Measurements from ENCODE around the gene CRADD.
"Not testable (repeated sequence)": the region's sequence is repeated elsewhere in the genome, so short reads cannot be mapped to it uniquely, and the experiment has no call there.

Gene CRADD

DNA sequence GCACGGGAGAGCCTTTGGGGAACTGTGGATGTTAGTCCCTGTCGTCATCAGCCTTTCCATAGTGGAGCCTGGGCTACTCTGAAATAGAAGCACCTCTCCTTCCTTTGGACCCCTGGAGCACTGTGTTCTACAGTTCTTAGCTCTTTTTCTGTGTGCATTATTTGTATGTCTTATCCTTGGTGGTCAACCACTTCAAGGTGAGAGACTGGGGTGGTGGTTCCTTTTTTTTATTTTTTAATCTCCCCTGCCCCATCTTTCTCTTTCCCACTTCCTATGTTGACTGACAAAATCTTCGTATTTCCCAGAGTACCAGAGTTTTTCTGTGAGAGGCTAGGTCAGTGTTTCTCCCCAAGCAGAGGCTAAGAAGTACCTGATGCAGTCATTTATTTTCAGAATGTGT lies 111.7 kb downstream of the CRADD start:
- DNase-seq = no peak

DNA sequence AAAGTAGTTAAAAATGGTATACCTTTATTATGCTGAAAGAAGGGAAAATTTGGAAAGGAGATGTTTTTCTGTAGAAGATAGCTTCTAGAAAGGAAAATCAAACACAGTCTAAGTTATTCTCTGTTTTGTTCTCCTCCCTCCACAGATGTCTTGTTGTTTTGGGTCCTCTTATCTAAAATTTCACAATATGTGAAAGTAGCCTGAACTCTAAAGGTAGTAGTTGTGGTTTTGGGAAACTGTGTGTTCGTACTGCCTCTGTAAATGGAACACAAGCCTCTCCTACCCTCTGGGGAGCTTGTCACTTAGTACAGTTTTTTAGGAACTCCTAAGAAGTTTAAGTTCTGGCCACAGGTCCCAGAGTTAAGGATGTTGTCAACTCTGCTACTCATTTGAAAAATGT lies 112.6 kb downstream of the CRADD start:
- no peak for DNase-seq

DNA sequence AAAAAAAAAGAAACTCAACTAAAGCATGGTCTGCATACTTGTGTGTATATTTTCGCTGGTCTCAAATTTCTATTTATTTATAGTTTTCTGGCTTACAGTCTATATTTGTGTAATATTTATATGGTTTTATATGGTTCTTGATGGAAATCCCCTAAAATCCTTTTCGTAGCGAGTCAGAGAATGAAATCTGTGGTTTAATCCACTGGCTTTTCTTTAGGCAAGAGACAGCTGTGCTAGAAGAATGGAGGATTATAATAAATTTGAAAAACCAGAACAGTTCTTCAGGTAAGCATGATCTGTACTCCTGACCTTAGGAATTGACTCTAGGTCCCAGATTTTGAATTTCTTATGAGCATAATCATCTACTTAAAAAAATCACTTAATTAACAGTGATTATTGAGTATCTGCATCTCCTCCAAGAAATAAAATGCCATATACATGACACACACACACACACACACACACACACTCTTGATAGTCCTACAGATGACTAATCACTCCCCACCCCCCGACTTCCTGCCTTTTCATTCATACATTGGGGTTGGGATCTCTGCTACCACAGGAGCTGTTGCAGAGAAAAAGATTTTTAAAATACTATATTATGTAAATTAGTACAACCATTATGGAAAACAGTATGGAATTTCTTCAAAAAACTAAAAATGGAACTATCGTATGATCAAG lies 113.4 kb downstream of the CRADD start:
- no peak for DNase-seq

DNA sequence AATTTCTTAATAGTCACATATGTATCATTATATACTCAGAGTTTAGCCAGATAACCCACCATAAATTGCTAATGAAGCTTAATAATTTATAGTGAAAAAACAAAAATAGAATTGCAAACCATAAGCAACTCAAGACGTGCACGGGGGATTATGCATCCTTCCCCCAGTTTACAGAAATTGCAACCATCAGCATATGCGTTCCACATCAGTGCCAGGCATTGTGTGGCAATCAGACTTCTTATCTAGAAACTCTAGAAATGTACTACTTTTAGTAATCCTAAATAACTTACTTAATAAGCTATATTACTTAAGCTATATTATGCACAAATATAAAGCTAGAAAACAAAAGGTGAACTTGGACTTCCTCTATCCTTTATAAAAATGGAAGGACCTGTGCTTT lies 115.8 kb downstream of the CRADD start:
- no peak for DNase-seq

DNA sequence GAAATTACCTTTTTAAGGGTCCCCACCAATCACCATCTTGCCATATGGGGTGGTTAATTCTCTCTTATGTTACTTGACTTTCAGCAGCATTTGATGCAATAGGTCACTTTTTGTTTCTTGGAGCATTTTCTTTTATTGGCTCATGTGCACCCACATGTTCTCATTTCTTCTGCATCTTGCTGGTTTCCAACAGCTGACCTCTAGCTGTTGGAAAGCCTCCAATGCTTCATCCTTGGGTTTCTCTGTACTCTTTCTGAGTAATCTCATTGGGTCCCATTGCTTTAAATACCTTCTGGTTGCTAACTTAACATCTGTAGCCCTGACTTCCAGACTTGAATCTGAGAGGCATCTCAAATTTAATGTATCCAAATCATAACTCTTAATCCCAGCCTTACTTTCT lies 116.8 kb downstream of the CRADD start:
- DNase-seq = no peak

DNA sequence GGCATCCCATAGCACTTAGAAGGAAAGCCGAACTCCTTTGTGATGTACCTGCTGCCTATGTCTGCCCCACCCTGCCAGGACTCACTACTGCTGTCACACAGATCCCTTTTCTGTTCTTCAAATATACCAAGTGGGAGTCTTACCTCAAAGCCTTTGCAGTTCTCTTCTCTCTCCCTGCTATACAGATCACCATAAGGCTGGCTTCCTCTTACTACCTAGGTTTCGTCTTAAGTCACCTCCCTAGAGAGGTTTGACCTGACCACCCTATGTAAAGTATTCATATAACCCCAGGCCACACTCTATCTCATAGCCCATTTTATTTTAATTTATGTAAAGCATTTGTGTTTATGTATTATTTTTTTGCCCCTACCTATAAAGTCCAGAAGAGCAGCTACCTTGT lies 117.6 kb downstream of the CRADD start:
- DNase-seq = no peak

DNA sequence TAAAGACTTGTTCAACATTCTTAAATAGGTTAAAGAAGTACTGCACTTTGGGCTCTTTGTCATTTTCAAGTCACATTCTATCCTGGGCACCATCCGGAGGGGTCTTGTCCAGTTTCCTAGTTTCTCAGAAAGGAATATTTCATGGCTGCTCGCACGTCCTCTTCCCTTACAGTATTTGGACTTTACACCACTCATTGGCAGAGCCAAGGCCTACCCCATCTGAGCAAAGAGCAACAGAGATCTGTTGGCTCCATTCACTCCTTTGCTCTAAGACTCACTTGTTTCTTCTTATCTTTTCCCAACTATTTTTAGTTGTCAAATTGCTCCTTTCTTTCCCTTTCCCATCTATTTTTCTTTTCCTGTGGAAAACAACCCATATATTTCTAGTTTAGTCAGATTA lies 118.2 kb downstream of the CRADD start:
- no peak for DNase-seq

DNA sequence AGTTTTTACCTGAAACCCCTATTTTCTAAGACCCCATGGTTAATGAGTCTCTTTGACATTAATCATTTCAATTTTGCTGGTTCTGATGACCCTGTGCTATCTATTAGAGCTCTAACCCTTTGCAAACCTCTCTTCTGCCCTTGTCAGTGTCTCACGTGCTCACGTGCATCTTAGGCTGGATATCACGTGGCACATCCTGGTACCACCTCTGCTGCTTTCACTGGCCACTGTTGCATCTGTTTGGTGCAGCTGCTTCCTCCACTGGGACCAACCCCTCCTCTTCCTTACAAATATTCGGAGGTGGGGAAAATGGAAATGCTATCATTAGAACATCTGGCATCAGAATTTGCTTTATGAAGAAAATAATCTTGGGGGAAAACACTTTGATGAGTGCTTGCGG lies 119.6 kb downstream of the CRADD start:
- no peak for DNase-seq

DNA sequence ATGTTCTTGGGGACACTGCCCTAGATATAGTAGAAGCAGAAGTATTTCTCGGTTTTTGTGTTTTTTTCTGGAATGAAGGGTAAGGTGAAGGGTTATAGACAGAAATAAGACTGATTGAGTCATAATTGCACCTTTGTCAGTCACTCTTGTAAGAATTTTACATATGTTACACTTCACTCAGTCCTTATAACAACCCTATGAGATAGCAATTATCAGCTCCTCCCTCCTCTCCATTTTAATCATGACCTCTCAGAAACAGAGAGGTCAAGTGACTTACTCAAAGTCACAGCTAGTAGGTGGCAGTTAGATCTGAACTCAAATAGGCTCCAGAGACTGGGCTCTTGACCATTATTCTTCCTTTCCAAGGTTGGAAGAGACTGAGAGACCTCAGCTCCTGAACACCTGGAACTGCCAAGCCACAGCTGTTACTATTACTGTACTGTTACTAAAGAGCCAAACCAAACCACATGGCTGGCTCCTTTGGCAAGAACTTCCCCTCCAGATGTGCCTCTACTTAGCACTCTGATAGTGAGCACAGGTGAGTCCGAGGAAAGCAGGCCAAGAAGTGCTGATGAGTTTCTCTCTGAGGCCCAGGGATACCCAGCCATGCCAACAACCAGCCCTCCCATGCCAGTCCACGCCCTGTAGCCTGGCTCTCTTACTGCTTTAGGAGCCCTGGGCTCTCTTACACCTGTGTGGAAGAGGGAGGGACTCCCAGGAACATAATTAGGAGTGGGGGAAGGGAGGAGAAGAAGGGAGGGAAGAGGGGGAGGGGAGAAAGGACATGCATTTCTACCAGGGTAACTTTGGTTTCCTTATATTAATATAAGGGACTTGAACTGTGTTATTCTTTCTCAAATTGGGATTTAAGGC lies 121.3 kb downstream of the CRADD start:
- no peak for DNase-seq

DNA sequence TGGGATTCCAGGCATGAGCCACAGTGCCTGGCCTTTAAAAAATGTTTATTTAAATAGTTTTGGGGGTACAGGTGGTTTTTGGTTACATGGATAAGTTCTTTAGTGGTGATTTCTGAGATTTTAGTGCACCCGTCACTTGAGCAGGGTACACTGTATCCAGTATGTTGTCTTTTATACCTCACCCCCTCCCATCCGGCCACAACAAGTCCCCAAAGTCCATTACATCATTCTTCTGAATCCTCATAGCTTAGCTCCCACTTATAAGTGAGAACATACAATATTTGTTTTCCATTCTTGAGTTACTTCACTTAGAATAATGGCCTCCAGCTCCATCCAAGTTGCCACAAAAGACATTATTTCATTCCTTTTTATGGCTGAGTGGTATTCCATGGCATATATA lies 124.5 kb downstream of the CRADD start:
- not testable (repeated sequence) for DNase-seq

DNA sequence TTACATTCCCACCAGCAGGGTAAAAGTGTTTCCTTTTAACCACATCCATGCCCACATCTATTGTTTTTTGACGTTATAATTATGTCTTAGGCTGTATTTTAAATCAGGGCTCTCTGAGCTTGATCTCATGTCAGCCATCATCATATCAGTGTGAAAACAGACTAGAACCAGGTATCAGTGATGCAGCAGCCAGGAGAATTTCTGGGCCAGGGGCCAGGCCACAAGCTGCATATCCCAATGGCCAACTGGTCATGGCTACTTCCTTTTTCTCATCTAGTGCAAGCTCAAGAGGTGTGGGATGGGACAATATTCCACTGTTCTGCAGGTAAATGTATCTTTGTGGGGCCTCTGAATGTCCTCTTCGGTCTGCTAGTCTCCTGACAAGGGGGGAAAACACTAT lies 125.1 kb downstream of the CRADD start:
- no peak for DNase-seq

DNA sequence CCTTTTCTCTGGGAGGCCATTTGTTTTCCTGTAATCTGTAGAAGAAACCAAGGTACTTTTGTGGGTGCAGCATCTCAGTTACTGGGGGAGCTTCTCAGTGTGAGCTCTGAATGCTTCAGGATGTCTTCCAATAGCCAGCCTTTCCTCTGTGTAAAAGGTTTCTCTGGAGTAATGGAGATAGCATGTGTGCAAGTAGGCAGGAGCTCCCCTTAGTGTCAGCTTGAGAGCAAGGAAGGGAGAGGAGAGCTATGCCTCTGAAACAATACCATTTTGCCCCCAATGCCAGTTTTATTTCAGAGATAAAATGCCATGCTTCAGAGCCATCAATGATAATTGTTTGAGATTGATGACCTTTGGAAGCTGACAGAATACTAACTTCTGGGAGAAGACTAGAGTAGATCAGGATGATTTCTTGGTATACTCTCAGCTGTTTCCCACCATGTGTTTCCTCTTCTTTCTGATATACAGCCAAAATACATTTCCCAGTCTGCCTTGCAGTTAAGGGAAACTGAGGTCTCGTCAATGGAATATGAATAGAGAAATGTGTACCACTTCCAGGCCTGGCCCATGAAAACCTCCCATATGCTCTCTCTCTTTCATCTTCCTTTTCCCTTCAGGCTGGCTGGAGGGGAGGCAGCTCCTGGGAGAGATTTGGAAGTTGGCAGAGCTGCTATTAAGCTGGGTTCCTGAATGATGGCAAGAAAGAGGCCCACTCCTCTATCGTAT lies 125.7 kb downstream of the CRADD start:
- DNase-seq = no peak

DNA sequence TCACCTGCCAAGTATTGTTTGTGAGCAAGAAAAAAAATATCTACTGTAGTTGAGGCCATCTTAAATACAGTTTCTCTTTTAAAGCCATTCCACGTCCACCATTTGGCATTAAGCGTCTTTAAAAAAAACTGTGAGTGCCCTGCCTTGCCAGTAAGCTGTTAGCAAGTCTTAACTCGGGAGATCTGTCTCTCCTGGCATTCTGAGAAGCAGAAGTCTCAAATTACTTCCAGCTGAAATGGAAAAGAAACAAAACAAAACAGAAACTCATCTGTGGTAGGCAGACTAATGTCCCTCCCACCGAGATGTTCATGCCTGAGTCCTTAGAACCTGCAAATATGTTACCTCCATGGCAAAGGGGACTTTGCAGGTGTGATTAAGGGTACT lies 126.2 kb downstream of the CRADD start:
- no peak for DNase-seq

DNA sequence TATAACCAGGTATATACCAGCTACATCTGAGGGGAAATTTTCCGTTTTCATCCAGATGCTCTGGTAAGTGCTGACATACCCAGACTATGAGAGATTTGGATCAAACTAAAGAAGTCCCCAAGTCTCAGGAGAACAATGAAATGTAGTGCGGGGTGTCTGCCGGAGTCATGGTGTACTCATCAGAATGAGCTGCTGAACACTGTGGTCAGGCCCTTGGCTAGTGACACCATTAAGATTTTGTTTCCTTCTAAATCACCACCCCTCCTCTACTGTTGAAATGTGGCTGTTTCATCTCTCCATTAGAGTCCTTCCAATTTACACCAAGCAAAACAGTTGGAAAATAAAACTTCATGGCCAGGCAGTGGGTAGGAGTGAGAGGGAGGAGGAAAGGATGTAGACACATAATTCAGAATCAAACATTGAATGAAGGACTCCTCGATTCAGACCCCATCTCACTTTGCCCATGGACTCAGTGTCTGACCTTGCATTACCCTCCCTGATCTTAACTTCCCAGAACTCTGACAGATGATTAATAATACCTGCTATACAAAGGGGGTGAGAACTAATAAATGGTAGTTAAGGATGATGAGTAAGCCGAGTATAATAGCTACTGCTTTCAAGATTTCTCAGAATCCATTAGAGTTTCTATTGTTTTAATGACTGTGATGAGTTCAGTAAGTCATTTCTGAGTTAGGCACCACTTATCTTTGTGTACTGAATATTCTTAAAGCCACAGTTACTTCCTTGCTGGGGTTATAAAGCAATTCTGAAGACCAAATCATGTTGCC lies 127.4 kb downstream of the CRADD start:
- DNase-seq = no peak

DNA sequence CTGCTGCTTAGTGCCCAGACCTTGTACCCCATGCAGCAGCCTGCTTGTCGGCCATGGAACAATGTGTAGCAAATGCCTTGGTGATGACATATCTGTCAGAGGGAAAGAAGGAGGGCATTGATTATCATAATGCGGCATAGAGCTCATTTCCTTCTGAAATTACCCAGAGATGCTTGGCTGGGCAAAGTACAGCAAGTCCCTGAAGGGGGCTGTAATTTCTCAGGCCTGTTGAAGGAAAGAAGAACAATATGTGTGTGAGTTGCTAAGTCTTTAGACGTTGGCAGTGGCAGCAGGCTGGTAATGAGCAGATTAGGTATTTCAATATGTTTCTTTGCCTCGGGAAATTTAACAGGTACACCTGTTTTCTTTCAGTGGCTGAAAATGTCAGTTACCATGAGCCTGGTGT lies 128.6 kb downstream of the CRADD start:
- no peak for DNase-seq

DNA sequence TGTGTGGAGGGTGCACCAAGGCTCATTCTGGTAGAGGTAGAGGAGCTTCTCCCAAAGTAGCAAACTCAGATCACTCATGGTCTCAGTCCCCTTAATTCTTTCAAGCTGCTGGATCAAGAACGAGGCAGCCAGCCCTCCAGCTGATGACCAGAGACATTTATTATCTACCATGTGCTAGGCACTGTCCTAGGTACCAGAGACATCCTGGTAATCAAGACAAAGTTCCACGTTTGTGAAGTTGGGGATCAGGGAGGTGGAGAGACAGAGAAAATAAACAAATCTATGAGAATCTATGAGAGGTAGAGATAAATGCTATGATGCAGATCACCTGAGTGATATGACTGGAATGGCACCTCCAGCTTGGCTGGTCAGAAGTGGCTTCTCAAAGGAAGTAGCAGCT lies 130.2 kb downstream of the CRADD start:
- no peak for DNase-seq

DNA sequence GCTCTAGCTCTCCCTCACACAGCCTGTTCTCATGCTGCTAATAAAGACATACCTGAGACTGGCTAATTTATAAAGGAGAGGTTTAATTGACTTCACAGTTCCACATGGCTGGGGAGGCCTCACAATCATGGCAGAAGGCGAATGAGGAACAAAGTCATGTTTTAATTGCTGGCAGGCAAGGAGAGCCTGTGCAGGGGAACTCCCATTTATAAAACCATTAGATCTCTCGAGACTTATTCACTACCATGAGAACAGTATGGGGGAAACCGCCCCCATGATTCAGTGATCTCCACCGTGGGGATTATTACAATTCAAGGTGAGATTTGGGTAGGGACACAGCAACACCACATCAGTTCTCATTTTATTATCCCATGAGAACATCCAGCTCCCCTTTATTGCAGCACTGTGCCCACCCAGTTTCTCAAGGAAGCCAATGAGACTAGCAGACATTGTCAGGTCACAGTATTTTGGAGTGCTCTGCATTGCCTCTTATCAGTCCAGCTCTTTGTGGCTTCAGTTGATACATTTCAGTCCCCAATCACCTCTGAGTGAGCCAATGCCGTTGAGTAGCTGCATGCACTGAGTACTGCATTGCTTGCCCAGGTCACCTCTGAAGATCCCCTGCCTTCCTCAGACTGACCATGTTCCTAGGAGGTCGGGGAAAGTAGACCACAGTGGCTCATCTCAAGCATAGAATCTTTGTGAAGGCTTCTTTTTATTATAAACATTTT lies 131.2 kb downstream of the CRADD start:
- DNase-seq = peak; percentile 26

DNA sequence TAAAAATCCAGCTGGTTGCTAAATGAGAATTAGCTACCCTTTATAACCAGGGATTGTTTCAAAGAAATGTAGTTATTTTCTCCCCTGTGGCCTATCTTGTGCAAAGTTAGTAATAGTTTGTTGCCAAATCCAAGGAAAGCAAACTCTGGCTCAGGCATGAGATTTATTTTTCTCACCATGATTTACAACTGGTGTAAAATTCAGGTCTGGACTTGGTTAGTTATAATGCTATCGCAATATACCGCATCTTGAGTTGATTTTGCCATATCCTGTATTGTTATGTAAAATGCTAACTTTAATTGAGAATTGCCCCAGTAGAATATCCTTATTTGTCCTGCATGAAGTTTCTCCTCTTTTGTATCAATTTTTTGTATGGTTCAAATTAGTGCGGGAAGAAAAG lies 135.5 kb downstream of the CRADD start:
- no peak for DNase-seq

DNA sequence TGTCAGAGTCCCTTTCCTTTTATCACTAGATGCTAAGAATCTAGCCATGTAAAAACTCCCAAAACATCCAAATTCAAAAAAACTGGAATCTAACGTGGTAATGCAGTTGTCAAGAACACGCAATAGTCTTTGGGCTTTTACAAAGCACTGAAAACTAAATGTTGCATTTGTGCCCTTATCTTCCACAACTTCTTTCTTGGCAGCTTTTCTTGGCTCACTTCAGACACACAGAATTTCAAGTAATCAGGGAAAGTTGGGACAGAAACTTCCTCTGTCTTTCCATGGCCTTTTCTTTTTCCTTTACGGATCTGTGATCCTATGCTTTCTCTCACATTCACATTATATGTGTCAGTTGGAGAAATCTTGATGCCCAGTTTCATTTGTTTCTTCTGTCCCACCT lies 136.0 kb downstream of the CRADD start:
- no peak for DNase-seq

DNA sequence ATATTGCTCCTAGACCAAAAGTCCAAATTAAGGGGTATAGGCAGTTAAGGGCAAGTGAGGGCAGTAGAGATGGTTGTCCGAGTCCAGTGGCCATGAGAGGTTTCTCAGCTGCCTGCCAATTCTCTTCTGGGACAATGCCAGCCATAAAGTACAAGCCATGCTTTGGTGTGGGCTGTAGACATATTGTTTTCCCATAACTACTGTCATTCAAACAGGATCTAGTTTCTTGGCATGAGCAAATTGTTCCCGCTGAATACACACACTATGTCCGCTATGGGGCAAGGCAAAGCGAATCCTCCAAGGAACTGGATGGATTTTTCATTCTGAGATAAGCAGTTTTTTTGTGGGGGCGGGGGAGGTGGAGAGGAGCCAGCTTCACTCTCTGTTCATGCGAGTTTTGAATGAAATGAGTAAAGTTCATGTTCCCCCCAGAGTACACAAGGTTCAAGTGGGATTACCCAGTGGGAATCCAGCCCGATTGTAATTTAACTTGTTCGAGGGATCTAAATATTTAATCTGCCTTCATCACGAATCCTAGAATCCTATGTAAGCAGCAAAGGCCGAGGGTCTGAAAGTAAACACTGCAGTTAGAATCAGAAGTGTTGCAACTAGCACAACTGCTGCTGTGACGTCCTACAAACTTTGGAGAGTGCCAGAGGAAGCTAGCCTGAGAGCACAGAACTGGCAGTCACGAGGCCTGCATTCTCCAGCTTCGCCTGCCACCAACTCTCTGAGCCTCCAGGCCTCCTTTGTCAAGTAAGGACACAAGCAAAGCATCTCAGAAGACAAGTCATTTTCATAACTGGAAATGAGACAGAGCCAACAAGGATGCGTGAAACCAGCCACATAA lies 137.0 kb downstream of the CRADD start:
- no peak for DNase-seq

DNA sequence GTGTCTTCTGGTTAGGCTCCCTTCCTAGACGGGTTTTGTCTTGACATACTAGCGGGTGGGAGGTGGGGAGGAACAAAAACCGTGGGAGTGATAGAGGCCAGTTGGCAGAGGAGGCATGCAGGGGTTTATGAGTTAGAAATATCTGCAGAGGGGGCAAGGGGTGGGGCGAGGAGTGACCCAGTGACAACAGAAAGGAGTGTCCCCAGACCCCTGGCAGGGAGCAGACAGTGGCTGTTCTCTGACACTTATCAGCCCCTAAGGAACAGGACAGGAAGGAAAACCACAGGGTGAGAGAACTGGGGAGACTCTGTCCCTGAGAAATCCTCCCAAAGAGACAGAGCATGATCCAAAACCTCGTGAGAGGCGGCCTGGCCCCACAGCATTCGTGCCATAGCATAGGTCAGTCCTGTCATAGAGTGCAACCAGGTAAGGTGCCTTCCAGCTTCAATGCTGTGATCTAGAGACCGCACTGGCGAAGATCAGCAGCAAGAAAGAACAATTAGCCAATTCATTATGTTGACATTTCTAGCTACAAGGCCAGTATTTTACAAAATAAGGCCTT lies 141.4 kb downstream of the CRADD start:
- DNase-seq = peak; percentile 42
